ENCODE results near the gene RHEB.

The RHEB gene

GRCh38 chr7:151447312-151447711 is 72.4 kb downstream of the RHEB start:
- no peak for DNase-seq

GRCh38 chr7:151446412-151446811 is 73.3 kb downstream of the RHEB start:
- DNase-seq: no peak

- DNase-seq: no peak
Observed at GRCh38 chr7:151444632-151445031, 75.1 kb downstream of the RHEB start.

DNA sequence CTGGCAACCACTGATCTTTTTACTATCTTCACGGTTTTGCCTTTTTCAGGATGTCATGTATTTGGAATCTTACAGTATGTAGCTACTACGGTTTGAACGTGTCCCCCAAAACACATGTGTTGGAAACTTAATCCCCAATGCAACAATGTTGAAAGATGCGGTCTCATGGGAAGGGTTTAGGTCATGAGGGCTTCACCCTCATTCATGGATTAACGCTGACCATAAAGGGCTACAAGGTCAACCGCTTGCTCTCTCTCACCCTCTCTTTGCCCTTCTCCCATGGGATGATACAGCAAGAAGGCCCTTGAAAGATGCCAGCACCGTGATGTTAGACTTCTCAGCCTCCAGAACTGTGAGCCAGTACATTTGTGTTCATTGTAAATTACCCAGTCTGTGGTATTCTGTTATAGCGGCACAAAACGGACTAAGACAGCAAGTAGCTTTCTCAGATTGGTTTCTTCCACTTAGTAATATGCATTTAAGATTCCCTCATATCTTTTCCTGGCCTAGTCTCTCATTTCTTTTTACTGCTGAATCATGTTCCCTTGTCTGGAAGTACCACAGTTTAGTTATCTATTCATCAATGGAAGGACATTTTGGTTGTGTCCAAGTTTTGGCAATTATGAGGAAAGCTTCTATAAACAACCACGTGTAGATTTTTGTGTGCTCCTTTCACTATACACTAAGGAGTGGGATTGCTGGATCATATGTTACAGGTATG is 76.8 kb downstream of the RHEB start:
- DNase-seq: no peak

- no peak for DNase-seq
Observed at GRCh38 chr7:151440799-151441445, 78.8 kb downstream of the RHEB start.

DNA sequence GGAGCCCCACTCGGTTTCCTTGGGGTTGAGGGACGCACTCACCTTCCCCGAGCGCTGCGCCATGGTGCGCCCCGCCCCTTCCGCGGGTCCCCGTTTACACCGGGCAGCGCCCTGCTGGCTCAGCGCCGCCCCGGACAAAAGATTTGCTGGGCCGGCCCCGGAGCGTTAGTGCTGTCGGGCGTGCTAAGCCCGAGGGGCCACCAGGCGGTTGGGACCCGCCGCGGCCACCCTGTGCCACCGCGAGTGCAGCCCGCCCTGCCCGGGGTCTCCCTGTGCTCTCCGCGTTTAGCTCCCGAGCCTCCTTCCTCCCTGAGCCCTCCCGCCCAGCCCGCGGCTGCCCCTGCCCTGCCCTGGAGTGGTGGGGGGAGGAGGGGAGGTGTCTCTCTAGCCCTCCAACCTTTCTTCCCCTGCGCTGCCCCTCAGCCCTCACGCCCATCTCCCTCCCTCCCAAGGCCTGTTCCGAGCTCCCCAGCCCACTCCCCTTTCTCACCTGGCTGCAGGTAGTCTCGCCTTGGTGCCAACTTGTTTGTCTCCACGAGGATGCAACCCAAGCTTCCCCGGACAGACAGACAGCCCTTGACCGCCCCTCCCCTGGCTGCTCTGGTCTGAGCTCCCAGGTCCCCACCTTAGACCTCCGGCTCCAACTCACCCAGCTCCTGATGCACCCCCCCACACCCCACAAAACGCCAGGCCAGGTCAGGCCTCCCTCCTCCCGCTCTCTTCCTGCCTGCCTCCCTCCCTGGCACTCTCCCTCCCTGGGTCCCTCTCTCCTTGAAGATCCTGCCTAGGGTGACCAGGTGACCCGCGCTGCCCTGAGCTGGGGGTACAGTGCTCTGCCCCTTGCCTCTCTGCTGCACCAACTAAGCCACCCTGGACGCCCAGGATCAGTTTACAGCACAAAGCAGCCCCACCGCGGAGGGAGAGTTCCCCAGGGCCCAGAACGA is 79.6 kb downstream of the RHEB start, which contains the start of gene CRYGN:
Gene CRYGN (minus strand): TSS at position 287 of the 944 bp plus-strand sequence. CDS start 224 bp downstream, at position 63.
- DNase-seq: no peak

DNA sequence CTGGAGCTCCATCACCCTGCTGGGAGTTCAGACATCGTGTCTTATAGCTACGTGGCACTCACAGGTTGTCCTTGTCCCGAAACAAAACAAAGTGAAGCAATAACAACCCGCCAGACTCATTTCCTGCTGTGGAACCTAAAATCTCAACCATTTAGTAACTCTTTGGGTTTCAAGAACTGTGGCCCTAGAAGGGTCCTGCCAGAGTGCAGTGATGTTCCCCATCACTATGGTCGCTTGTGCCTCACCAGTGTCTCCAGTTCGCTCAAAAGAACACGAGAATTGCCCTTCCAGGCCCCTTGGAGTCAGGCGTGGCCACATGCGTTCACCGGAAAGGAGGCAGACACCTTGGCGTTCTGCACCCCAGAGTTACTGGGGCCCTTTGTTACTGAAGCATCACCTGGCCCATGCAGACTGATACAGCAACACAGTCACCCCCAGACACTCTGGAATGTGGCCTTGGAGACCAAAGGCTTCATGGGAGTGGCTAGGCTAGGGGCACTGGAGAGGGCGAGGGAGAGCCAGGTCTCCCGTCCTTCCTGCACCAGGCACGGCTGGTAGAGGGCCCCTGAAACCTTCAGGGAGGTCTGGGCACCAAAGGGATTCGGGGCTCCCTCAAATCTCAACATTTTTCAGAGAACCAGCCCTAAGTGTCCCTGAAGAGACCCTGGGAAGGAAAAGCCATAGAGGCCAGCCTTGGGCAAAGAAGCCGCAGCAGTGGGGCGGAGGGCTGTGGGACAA is 80.7 kb downstream of the RHEB start:
- no peak for DNase-seq

- no peak for DNase-seq
Observed at GRCh38 chr7:151437866-151438516, 81.7 kb downstream of the RHEB start.

DNA sequence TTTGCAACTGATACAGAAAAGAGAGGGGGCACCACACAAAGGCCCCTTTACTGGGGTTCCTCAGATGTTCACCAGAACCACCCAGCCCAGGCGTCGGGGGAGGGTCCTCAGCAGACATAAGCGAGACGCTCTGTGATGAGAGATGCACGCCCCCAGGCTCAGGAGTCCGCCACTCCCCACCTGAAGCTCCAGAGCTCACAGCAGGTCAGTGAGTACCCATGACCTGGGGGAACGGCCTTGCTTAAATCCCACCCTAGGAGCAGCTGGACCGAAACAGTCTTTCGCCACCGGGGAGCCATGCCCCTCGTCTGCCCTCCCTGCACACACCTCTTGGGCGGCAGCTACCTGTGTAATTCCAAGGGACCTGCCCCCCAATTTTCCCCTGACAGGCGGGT is 82.5 kb downstream of the RHEB start:
- DNase-seq: no peak

DNA sequence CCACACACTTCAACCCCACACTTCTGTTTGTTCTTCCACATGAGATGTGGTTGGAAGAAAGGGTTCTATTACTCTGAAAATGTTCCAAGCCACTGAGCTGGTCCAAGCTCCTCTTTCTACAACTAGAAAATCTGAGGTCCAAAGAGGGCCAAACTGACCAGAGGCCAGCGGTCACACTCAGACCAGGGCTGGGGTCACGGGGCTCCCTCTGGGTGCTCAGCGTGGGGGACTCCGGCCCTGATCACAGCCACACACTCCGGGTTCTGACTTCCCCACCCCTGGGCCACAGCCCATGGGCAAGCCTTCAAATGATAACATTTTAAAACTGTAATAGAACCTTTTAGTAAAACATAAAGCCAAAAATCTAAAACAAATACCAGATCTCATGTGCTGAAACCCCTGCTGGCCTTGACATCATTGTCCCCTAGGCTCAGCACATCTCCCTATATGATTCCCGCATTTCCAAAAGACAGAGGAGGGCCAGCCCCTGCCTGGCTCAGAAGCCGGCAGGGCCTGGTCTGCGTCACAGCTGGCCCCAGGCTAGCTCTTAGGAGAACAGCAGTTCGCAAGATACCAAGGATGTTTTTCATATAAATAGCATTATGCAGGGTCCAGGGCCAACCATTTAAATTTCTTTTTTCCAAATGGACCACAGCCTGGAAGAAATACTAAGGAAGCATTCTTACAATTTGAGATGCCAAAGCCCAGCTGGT is 83.1 kb downstream of the RHEB start:
- DNase-seq: no peak

DNA sequence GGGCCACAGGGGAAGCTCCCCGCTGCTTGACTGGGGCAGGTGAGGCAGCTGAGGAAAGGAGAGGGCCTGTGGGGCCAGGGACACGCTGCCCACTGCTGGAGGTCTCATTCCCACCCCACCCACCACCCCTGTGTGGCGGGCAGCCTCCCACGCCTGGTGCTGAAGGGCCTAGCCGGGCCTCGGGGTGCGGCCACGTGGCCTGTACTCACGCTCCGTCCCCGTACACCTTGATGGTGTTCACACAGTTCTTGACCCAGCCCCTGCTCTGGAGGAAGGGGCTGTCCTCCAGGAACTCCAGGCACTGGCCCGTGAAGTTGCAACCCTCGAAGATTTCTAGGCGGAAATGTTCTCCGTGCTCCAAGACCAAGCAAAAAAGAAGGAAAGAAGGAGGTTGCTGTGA is 83.7 kb downstream of the RHEB start:
- no peak for DNase-seq

GRCh38 chr7:151435103-151435916 is 84.4 kb downstream of the RHEB start:
- DNase-seq: no peak

DNA sequence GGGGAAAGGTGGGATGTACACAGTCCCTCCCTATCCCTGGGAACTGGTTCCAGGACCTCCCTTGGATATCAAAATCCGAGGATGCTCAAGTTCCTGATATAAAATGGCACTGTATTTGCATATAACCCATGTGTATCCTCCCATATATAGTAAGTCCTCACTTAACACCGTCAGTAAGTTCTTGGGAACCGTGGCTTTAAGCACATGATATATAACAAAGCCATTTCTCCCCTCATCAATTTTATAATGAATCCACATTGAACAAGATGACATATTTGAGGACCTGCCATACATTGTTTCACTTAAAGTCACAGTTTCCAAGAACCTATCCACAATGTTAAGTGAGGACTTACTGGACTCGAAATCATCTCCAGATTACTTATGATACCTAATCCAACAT is 85.1 kb downstream of the RHEB start:
- DNase-seq: no peak

- no peak for DNase-seq
Observed at GRCh38 chr7:151433721-151434400, 85.8 kb downstream of the RHEB start.

DNA sequence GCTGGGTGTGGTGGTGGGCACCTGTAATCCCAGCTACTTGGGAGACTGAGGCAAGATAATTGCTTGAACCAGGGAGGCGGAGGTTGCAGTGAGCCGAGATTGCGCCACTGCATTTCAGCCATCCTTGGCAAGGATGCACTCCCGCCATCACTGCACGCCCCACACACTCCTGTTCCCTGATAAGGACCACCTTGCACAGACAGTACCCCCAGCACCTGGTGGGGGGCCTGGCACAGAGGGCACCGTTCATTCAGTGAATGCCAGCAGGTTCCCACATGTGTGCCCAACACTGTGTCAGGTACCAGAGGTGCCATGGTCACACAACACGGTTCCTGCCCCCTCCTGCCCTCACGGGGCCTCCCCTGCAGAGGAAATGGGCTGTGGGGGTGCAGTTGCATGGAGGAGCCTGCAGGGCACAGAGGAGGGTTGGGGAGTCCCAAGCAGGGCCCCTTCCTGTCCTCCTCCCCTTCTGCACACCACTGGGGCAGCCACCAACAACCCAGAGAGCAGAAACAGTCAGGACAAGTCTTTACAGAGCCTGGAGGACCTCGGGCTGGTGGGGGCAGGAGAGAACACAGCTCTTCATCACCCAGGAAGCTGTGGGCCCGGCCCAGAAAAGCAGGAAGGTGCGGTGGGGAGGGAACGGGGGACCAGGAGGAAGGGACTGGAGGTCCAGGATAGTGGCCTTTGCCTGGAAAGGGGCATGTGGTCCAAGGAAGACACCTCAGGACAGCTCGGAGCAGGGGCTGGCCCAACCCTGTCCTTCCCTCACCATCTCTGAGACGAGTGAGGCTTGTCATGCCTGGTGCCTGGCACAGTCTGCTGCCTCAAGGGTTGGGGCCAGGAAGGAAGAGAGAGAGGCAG is 86.8 kb downstream of the RHEB start:
- DNase-seq: no peak

DNA sequence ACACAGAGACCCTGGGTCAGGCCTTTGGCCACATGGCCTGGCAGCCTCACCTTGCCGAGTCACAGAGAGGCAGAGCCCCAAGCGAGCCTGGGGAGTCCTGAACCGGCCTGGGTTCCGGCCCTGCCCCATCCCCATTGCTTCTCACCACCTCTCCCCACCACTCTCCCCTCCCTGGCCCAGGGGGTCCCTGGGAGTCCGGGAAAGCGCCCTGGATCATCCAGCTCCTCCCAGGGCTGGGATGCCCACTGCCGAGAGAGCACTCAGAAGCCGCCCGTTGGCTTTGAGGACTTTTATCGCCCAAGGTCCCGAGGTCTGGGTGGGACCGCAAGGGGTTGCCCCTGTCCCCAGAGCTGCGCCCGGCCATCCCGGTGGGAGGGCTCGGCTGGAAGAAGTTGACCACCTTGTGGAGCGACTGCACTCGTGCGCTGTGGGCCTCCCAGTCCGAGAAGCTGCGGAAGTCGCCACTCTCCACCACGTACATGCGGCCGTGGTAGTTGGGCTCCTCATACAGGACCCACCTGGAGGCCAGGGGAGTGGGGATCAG is 87.9 kb downstream of the RHEB start:
- no peak for DNase-seq

DNA sequence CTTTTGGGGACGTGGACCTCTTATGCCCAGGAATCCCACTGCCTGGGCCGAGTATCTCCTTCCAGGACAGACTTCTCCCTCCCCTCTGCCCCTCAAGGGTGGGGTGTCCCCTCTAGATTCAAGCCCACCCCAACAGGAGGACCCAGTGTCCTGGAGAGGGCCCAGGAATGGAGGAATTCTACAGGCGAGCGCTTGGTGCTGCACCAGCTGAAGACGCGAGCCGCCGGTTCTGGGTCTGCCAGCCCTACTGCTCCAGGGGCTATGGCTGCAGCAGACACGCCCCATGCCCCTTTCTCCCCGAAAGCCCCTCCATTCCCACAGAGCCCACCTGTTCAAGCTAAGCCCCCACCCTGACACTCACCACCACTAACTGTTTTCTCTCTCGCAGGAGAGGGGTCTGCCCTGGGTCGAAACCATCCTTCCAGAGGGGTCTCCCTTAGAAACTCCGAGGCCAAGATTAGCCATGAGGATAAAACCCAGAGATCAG is 88.4 kb downstream of the RHEB start:
- DNase-seq: no peak

GRCh38 chr7:151430391-151431205 is 89.1 kb downstream of the RHEB start:
- no peak for DNase-seq
